ENCODE results near the gene FANCD2OS. TPM values are rescaled to one million over a fixed set of nuclear protein-coding genes. Genes with fewer than 3 reads are reported as not detected.

FANCD2OS gene
- total RNA-seq, 1 experiment from 2014 or later, result not detected

- no peak overlapping the region for H2BK5ac ChIP-seq (ENCODE audit: insufficient read length, low read length)
These were observed 11.3 kb upstream of the FANCD2OS start for GRCh38 chr3:10119376-10119775.

More at GRCh38 chr3:10119376-10119775, 11.3 kb upstream of the FANCD2OS start:
- H3K9me3 ChIP-seq (ENCODE audit: control insufficient read depth, low read depth, low read length), result no peaks in the 10 kb centered on the region
- Mint-ChIP-seq H3K27me3 (ENCODE audit: low read depth) (peaks cover 2% of the 10 kb centered on the region; the same call in 1 of the 2 replicates), H3K9me3 (no peaks in the 10 kb centered on the region), H3K36me3 (ENCODE audit: insufficient read depth in 1 of 3, low read depth in 3 of 3) (peaks cover 6 to 35% (median 25%) of the 10 kb centered on the region in 3 experiments; a peak in 6 of 7 replicates), H3K27ac (no peak overlapping the region), H3K4me3 (no peak overlapping the region), H3K4me1 (peaks cover 9 to 10% of the 10 kb centered on the region in 2 experiments)
- H2BK120ac ChIP-seq (ENCODE audit: low read depth, low read length, poor library complexity, severe bottlenecking), result no peak overlapping the region
- no peak overlapping the region for H2AK5ac ChIP-seq (ENCODE audit: insufficient read length, low read length)
- H3K4me2 ChIP-seq (ENCODE audit: insufficient read depth, insufficient read length, low read length), result no peak overlapping the region
- no peak overlapping the region for H3K9ac ChIP-seq (ENCODE audit: extremely low read depth, insufficient read length, low read length)
- no peak overlapping the region for H2BK15ac ChIP-seq (ENCODE audit: low read depth, low read length)
- no peak overlapping the region for H3K4ac ChIP-seq (ENCODE audit: low read depth, low read length)
- no peak overlapping the region for H2AFZ ChIP-seq (ENCODE audit: low read length)
- H3K27ac ChIP-seq (ENCODE audit: insufficient read length, low read depth, low read length), result no peak overlapping the region
- no peak overlapping the region for H4K8ac ChIP-seq (replicated peaks; ENCODE audit: insufficient read length, low read depth, low read length)
- no peak overlapping the region for H3T11ph ChIP-seq (ENCODE audit: low read length)
- H3K79me1 ChIP-seq (ENCODE audit: insufficient read depth, low read depth, low read length, poor library complexity, severe bottlenecking), result peaks cover 4% of the 10 kb centered on the region
- no peak overlapping the region for H4K91ac ChIP-seq (ENCODE audit: insufficient read length, low read depth, low read length)
- no peaks in the 10 kb centered on the region for H4K20me1 ChIP-seq (ENCODE audit: control insufficient read depth, insufficient read depth, insufficient read length)
- peaks cover 15% of the 10 kb centered on the region; the same call in 1 of the 2 replicates for H3K79me2 ChIP-seq (ENCODE audit: insufficient read depth, low read length)
- no peak overlapping the region for H2BK12ac ChIP-seq (ENCODE audit: insufficient read length, low read depth, low read length)
- H3K23ac ChIP-seq (ENCODE audit: insufficient read length, low read depth, low read length), result no peak overlapping the region
- H4K5ac ChIP-seq (ENCODE audit: insufficient read length, low read depth, low read length), result no peak overlapping the region
- TF ChIP-seq CTCF (conservative IDR thresholded peaks at IDR 0.05), result no peak
- DNase-seq, result no peak
- WGBS (ENCODE audit: extremely low coverage, insufficient read length, low lambda C conversion rate), result no CpG with 5 or more reads among the region's 4 CpGs
- H2BK20ac ChIP-seq (ENCODE audit: low read depth, low read length, poor library complexity, severe bottlenecking), result no peak overlapping the region
- no peaks in the 10 kb centered on the region for H3K27me3 ChIP-seq (ENCODE audit: insufficient read depth, low read length)
- H3K4me1 ChIP-seq (ENCODE audit: insufficient read depth, low read length), result no peaks in the 10 kb centered on the region
- no peak overlapping the region for H3K14ac ChIP-seq (ENCODE audit: insufficient read depth, low read length)
- no peak overlapping the region for H3K18ac ChIP-seq (ENCODE audit: insufficient read length, low read depth, low read length)
- peaks cover 6% of the 10 kb centered on the region for H3K23me2 ChIP-seq (ENCODE audit: insufficient read length, low read depth, low read length, poor library complexity, severe bottlenecking)
- no peak overlapping the region for H3K56ac ChIP-seq (ENCODE audit: insufficient read length, low read depth, low read length)

All from H9 (cell line).